Mammary epithelial cell (primary cell): ENCODE data around the gene LAMA4.

Experiments
- CTCF ChIP-seq, 2 donors: IDR thresholded peaks in 1 of 2; conservative IDR thresholded peaks in 1 of 2; 2 replicates each; pipeline ENCODE4 v1.5.1; 2011 to 2012; ENCODE audit warnings: inconsistent platforms in 2 of 2, low read length in 2 of 2, mild to moderate bottlenecking in 2 of 2, control low read depth in 1 of 2, low read depth in 1 of 2; ENCODE audit not compliant: insufficient read depth in 1 of 2; ENCODE audit errors: extremely low read depth in 1 of 2
- EZH2 ChIP-seq: IDR thresholded peaks from 2 replicates; pipeline ENCODE4 v1.6.1; 2012; ENCODE audit warnings: low read length, inconsistent platforms, borderline replicate concordance

GRCh38 chr6:112066606-112067005 is 187.8 kb downstream of the LAMA4 start:
- TF ChIP-seq CTCF (conservative IDR thresholded peaks at IDR 0.05 in 1 of 2, IDR thresholded peaks at IDR 0.05 in 1 of 2; ENCODE audit: extremely low read depth in 1 of 2, insufficient read depth in 1 of 2, low read depth in 1 of 2, low read length in 2 of 2) (no peak), EZH2 (no peak)
